ENCODE results near the gene PDIA3. TPM values are rescaled to one million over a fixed set of nuclear protein-coding genes. Genes with fewer than 3 reads are reported as not detected.
A peak's percentile ranks its signal among the peaks of the same experiment; 100 is the strongest.
"Not testable (repeated sequence)": the region's sequence is repeated elsewhere in the genome, so short reads cannot be mapped to it uniquely, and the experiment has no call there.

The PDIA3 gene
- total RNA-seq (2022) (630 and 765 TPM in 2 replicates), Bru-seq, nascent RNA (percentile 96 among the genes with signal in this experiment), BruChase-seq, experiment 1, labeled RNA remaining after a 6-hour chase (percentile 98 among the genes with signal in this experiment), BruChase-seq, experiment 2, labeled RNA remaining after a 2-hour chase (percentile 96 among the genes with signal in this experiment)
- long read RNA-seq, transcript PDIA3-201 (13 exons, 3,727 nt): major isoform, 1,163 of 1,248 reads
- long read RNA-seq, partial matches to known transcripts: 29 of 1,248 reads
- long read RNA-seq, other reads (novel, unspliced or antisense): 55 of 1,248 reads

- H3K27me3 Mint-ChIP-seq (ENCODE audit: insufficient read depth, unreplicated experiment); BruUV-seq (replicated peaks); H3K9me3 Mint-ChIP-seq (ENCODE audit: unreplicated experiment); intact Hi-C loops (cut with micrococcal nuclease); H3K4me1 Mint-ChIP-seq (ENCODE audit: insufficient read depth, unreplicated experiment): not testable (repeated sequence)
- Mint-ChIP-seq H3K4me3 (ENCODE audit: unreplicated experiment) (peak within 1 kb of the TSS; percentile 87), H3K36me3 (ENCODE audit: insufficient read depth, unreplicated experiment) (peaks cover 28% of the 10 kb centered on the region), H3K27ac (ENCODE audit: low read depth, unreplicated experiment) (peak within 1 kb of the TSS; percentile 91)
- CTCF ChIA-PET: interaction anchor here (0.7 kb wide), 1 partner anchor 24 kb away, joined by 3 read pairs; no protein-coding TSS in a partner anchor
- DNase-seq (ENCODE audit: unreplicated experiment): peak; percentile 91
- TF ChIP-seq CTCF (IDR thresholded peaks at IDR 0.05; ENCODE audit: unreplicated experiment): peak; percentile 18
- POLR2A ChIA-PET: interaction anchor here (0.7 to 3.9 kb wide), 12 partner anchors 9 to 246 kb away, joined by 3 to 22 read pairs (median 4); partner anchors contain the start of genes ELL3 and MFAP1
Measured at GRCh38 chr15:43746245-43746902, at the start of gene PDIA3. Gene PDIA3 (plus strand): TSS chr15:43746438. CDS start chr15:43746540, 102 bp downstream.

- H3K27me3 Mint-ChIP-seq (ENCODE audit: insufficient read depth, unreplicated experiment): no peaks in the 10 kb centered on the region
- BruUV-seq (replicated peaks): no TSS peak
- no peak for DNase-seq (ENCODE audit: unreplicated experiment)
- H3K27ac Mint-ChIP-seq (ENCODE audit: low read depth, unreplicated experiment): no peak overlapping the region
- intact Hi-C loops (cut with micrococcal nuclease): no loop called here
- POLR2A ChIA-PET: interaction anchor here (0.6 to 1.0 kb wide), 2 partner anchors 57 to 107 kb away, joined by 3 read pairs; no protein-coding TSS in a partner anchor
- CTCF ChIA-PET: no interaction called here
- H3K36me3 Mint-ChIP-seq (ENCODE audit: insufficient read depth, unreplicated experiment): peaks cover 21% of the 10 kb centered on the region
- no peaks in the 10 kb centered on the region for H3K4me1 Mint-ChIP-seq (ENCODE audit: insufficient read depth, unreplicated experiment)
- no peak overlapping the region for H3K4me3 Mint-ChIP-seq (ENCODE audit: unreplicated experiment)
- no peaks in the 10 kb centered on the region for H3K9me3 Mint-ChIP-seq (ENCODE audit: unreplicated experiment)
- TF ChIP-seq CTCF (IDR thresholded peaks at IDR 0.05; ENCODE audit: unreplicated experiment): no peak
Measured at GRCh38 chr15:43702174-43702573, 44.1 kb upstream of the PDIA3 start.

DNA sequence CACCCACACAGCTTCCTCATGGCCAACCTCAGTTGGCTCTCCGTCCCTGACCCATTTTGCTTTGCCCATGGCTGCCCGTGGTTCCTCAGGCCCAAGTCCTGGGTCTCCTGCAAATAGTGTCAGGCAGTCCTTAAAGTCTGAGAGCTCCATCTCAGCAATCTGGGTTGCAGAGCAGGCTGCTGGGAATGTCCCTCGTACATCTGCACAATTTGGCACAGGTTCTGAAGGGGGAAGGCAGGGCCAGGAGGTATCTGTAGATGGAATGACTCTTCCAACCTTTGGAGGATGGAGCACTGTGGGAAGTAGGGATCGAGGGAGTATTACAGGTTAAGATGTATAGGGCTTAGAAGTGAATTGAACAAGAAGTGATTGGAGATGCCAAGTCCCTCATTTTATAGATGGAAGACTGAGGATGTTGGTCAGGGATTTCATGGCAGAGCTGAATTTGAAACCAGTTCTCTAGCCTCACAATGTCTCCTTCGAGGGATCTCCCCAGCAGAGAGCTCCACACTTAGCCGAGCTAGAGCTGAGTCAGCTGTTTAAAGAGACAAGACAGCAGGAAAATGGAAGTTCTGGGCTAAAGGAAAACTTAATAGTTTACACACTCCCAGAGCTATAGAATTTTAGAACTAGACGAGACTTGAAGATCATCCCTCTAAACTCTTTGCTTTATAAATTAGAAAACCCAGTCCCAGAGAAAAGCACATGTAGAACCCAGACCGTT, 43.4 kb upstream of the PDIA3 start:
- H3K27me3 Mint-ChIP-seq (ENCODE audit: insufficient read depth, unreplicated experiment): no peaks in the 10 kb centered on the region
- TF ChIP-seq CTCF (IDR thresholded peaks at IDR 0.05; ENCODE audit: unreplicated experiment): no peak
- no peak overlapping the region for H3K4me3 Mint-ChIP-seq (ENCODE audit: unreplicated experiment)
- peaks cover 21% of the 10 kb centered on the region for H3K36me3 Mint-ChIP-seq (ENCODE audit: insufficient read depth, unreplicated experiment)
- ChIA-PET POLR2A (interaction anchor here (1.0 kb wide), 1 partner anchor 107 kb away, joined by 3 read pairs; no protein-coding TSS in a partner anchor), CTCF (no interaction called here)
- H3K27ac Mint-ChIP-seq (ENCODE audit: low read depth, unreplicated experiment): no peak overlapping the region
- no TSS peak for BruUV-seq (replicated peaks)
- DNase-seq (ENCODE audit: unreplicated experiment): no peak
- no peaks in the 10 kb centered on the region for H3K9me3 Mint-ChIP-seq (ENCODE audit: unreplicated experiment)
- no peaks in the 10 kb centered on the region for H3K4me1 Mint-ChIP-seq (ENCODE audit: insufficient read depth, unreplicated experiment)
- intact Hi-C loops (cut with micrococcal nuclease): no loop called here

- H3K27ac Mint-ChIP-seq (ENCODE audit: low read depth, unreplicated experiment); POLR2A ChIA-PET; CTCF ChIA-PET; H3K4me1 Mint-ChIP-seq (ENCODE audit: insufficient read depth, unreplicated experiment); BruUV-seq (replicated peaks); H3K4me3 Mint-ChIP-seq (ENCODE audit: unreplicated experiment); H3K36me3 Mint-ChIP-seq (ENCODE audit: insufficient read depth, unreplicated experiment); intact Hi-C loops (cut with micrococcal nuclease); H3K9me3 Mint-ChIP-seq (ENCODE audit: unreplicated experiment); DNase-seq (ENCODE audit: unreplicated experiment); H3K27me3 Mint-ChIP-seq (ENCODE audit: insufficient read depth, unreplicated experiment): not testable (repeated sequence)
Measured at GRCh38 chr15:43710431-43711131, 35.7 kb upstream of the PDIA3 start.

Measured in MCF 10A (cell line).